NCI-H2227 (cell line): ENCODE data around the gene DCDC1.

Source experiments
- DNase-seq: peaks from one replicate; lab custom pipeline; 2025; ENCODE audit not compliant: unreplicated experiment; lab: John Stamatoyannopoulos, UW

Gene DCDC1, protein sequence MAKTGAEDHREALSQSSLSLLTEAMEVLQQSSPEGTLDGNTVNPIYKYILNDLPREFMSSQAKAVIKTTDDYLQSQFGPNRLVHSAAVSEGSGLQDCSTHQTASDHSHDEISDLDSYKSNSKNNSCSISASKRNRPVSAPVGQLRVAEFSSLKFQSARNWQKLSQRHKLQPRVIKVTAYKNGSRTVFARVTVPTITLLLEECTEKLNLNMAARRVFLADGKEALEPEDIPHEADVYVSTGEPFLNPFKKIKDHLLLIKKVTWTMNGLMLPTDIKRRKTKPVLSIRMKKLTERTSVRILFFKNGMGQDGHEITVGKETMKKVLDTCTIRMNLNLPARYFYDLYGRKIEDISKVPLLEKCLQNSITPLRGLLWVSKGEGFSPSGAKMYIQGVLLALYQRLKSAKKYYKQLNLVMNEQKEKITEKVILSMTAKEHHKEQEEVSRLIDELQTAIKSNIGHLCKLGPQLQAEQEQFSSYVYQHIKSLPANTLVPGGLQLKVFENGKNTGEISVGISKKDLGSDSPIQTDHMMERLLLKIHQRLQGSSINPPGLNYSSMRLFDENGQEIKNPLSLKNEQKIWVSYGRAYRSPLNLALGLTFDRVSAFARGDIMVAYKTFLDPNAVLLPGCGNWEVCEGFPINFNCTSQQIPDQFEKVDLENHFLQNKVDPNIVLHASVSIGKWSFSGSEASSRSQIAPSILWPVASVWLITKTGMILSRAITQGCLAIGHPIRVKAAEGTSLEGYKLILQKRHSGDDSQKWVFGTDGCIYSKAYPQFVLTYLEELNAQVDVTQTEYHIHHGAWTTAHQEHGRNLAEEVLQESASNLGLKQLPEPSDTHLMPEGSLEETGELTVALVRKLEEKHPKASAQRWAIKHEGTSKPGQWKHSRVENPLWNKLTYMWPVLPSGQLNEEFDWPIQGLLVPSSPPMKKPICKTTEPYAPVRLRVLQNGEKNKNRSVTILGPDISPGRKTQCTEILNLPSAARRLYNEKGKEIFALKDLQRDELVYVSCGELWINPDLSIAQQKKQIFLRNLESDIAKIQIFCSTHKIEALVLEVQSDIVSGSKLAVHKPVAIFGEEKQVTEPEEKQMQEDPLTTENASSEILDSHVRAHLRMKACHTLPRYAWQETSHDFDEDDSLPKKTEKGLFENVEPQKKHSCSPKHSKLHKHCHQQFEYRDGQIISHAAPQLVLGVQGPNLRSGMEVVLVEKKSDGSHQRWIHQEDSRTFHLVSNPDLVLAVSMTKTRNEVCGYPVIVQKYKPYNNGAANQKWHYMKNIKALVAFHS (N-terminal part only)

DNA sequence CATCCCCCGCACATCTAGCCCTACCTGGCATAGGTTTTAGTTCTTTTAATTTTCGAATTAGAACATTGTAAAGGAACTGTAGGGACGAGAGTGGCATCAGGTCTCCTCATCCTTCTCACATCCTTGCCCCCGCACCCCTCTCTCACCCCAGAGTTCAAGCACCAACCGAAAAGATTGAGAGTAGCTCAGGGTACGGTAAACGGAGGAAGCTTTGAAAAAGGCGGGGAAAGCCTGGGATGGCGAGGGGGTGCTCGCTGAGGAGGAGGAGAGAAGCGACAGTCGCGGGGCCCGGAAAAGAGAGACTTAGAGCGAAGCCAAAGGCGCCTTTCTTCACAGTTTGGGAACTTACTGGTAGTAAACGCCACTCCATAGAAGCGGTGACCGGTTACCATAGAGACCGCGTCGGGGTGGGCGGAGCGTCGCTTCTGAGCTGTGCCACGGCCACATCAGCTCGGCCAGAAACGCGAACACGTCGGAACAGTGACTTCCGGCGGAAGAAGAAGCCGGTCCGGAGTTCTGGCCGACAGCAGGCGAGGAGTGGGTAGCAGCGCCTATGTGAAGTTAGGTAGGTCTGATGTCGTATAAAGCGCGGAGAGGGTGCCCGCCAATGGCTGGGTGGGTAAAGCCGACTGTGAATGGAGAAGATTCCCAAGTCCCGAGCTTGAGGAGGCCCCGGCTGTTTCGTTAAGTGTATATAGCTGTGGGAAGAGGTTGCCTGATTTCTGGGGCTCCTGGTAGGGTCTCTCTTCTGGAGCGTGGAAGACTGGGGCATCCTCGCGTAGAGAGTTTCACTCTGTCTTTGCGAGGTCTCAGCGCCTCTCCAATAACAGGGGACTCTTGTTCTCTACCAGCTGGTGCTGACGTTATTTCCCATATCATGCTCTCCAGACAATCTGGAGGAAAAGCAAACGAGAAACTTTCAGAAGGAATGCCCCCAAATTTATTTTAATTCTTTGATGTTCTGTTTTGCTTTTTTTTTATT is at the start of gene DCDC1, which contains the start of gene DNAJC24:
Gene DCDC1 (minus strand): TSS at position 392 of the 982 bp plus-strand sequence. CDS start 41,459 bp downstream, outside the sequence.
Gene DNAJC24 (plus strand): TSS at position 513 of the 982 bp plus-strand sequence. CDS start 889 bp downstream, outside the sequence.
- peak; percentile 98 for DNase-seq

DNA sequence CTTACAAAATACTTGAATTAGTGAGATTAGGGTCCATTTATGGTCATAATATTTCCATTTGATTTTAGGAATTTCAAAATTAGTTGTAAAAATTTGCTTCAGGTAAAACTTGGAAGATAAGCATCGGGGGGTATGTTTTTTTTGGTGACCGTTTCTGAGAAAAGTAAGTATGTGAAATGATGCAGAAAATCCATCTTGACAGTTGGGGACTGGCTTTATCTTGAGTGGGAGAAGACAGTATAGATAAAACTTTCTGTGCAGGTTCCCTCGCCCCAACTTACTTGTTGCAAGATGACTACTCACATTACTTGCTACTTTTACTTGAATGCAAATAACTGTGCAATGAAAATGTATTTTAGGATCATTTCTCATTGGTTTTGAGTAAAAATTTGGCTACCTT is 49.6 kb upstream of the DCDC1 start:
- DNase-seq = no peak

DNA sequence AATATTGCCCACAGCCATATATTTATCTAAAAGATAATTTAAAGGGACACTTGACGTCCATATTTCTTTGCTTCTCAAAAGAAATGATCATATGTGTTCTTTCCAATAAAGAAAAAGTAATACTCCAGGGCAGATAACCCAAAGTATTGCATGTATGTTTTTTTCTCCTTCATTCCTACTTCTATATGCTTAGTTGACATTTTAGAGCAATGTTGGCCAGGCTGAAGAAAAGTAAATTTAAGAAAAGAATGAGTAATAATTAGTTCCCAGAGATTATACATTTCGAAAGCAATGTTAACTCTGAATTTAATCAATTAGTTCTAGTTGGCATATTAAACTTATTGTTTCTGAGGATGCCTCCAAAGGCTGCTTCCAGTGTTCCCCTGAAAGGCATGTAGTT is 48.3 kb upstream of the DCDC1 start:
- DNase-seq = no peak

DNA sequence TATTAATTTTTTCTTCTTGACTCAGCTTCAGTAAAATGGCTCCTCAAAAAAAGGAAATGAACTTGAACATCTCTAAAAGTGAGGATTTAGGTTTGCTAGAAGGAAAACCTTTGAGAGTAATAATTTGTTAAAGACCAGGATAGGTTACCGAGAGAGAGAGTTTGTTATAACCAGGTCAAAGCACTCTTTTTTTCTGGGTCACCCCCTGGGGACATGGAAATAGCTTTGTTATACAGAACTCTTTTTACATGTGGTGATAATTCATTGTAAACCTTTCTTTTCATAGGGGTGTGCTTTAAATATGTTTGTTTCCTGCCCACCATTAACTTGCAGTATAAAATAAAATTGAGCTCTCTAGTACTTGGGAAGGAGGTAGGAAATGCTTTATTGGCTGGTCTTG is 47.8 kb upstream of the DCDC1 start:
- peak; percentile 38 for DNase-seq

DNA sequence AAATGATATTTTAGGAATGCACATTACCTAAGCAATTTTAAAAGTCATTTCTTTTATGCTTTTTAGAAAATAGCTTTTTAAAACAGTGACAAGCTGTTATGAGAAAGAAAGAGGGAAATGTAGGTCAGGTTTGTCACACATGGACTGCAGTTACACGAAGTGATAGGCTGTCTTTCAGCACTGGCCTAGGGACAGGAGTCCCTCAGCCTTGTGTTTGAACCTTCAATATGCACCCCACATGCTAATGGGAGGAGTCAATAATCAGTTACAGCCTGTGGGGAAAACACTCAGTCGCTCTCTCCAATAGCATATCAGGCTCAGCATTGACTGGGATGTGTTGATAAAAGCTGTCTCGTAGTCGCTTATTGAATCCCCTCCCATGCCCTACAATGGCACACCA is 45.9 kb upstream of the DCDC1 start:
- no peak for DNase-seq

DNA sequence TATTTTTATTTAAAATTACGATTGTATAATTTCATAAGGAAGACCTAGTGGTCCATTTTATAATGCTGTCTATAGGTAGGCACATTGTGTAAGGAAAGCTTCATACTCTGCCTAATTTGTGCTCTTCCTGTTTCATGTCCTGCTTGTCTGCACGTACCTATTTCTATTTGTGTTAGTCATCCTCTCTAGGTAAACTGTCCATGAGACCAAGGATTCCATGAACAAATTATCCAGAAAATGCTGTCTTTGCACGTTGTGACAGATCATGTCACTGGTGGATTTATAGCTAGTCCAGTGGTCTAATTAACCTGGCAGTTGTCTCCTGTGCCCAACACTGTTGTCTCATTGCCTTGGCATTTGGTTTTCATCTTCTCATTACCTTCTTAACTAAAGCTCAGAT is 44.8 kb upstream of the DCDC1 start:
- DNase-seq = no peak

DNA sequence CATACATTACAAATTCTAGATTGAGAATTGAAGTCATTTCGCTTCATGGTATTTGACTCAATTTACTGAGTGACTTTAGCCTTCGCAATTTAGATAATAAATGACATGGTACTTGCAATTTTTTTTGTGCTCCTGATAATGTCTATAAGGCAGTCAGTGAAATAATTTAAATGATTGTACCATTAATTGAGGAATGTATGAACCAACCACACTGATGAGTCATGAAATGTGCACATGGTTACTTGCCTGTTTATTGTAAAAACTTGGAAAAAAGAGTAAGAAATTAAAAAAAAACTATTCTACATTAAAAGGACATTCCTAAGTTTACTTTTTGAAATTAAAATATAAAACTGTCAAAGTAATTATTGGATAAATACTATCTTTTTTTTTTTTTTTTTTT is 43.4 kb upstream of the DCDC1 start:
- no peak for DNase-seq

DNA sequence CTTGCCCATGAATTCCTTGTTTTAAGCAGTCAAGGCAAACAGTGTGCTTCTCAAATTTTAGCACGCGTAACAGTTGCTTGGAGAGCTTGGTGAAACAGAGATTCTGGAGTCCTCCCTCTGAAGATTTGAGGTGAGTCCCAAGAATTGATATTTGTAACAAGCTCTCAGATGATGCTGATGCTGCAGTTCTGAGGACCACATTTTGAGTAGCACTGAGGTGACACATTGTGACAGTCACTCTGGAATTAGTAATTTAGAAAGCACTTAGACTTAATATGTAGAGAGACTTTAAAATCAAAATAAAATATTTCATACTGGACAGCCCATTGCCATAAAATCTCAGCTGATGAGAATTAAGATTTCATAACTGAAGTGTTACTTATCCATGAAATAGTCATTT is 38.7 kb upstream of the DCDC1 start:
- DNase-seq = no peak

DNA sequence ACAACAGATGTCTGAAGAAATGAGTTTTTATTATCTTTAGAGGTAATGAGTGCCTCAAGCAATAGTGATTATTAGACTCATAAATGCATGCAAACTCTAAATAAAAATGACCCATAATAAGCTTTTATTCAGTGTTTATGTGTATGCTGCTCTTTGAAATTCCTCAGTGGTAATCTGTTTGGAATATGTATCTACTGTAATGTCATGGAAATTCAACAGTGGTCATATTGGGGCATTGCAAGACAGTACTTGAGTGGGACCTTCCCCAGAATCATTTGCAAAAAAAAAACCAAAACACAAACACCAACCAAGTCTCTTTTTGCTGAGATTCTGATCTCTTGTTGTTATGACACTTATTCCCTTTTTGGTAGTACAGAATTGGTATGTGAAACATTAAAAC is 35.1 kb upstream of the DCDC1 start:
- DNase-seq = no peak

DNA sequence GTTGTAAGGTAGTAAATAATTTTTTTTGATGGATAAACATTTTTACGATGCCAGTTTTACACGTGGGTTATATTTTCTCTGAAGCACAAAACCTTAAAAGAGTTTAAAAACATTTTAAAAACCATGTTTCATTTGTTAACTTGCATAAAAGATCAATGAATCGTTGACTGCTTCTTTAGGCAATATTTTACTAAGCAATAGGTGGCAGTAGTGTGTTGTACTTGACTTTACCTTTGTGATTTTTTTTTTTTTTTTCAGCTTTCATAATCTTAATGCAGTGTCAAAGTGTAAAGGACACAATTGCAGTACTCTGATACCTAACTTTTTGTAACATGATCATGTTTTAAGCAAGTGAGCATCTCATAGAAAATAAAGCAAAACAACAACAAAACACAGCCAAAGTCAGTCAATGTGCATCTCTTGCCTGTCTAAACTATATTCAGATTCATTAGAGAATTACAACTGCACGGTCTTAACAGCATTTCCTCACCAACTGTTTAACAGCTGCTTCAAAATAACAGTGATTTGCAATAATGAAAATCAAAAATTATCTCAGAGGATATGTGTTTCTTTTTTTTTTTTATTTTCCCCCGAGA is 27.8 kb upstream of the DCDC1 start:
- peak; percentile 41 for DNase-seq

DNA sequence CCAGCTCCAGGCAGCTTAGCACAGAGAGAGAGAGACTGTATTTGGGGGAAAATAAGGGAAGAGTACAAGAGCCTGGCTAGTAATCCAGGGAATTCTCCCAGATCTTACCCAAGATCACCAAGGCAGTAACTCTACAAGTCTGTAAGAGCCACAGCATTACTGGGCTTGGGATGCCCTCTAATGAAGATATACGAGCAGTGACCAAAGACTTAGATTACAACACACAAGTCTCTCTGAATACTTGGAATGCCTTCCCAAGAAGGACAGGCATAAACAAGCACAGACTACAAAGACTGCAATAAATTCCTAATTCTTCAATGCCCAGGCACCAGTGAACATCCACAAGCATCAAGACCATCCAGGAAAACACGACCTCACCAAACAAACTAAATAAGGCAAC is 17.8 kb upstream of the DCDC1 start:
- DNase-seq = no peak

DNA sequence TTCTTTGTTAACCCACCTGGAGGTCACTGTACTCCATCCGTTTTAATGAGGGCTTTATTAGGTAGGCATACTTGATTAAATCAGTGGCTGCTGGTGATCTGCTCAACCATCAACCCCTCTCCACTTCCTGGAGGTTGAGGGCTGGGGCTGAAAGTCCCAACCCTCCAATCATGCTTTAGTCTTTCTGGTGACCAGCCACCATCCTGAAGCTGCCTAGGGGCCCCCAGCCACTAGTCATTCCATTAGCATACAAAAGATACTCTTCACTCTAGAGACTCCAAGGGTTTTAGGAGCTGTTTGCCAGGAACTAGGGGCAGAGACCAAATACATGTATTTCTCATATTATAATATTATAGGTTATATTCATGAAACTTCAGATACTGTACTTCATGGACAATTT is 13.6 kb upstream of the DCDC1 start:
- no peak for DNase-seq

DNA sequence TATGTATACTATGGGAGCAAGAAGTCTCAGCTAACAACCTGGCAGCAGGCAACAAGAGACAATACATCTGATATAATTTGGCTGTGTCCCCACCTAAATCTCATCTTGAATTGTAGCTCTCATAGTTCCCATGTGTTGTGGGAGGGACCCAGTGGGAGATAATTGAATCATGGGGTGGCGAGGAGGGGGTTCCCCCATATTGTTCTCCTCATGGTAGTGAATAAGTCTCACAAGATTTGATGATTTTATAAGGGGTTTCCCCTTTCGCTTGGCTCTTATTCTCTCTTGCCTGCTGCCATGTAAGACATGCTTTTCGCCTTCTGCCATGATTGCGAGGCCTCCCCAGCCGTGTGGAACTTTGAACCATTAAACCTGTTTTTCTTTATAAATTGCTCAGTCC is 6.3 kb upstream of the DCDC1 start:
- peak; percentile 65 for DNase-seq

DNA sequence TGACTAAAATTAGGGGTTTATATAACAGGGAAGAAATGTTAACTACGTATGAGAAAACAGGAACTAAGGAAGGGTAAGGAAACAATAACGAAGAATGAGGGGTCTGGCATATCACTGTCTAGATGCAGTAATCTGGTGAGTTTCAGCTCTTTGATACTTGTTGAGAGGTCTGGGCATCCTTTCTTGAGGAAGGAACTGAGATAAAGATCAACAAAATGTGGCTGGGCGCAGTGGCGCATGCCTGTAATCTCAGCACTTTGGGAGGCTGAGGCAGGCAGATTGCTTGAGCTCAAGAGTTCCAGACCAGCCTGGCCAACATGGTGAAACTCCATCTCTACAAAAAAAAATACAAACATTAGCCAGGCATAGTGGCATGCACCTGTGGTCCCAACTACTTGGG is 2.7 kb downstream of the DCDC1 start:
- no peak for DNase-seq

DNA sequence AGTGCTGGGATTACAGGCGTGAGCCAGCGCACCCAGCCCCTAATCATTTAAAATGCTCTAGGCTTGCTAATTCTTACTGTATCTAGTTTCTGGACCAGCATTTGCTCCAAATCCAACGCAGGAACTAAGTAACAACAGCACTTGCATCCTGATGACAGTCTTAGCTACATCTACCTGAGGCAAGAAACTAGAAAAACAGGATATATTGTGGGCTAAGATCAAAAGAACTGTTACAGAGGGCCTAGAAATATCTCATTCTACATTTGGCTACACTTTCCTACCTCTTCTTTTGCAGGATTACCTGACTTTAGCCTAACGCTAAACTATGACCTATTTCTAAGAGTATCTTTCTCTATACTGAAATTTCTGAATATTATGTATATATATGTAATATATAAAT is 7.8 kb downstream of the DCDC1 start:
- no peak for DNase-seq

DNA sequence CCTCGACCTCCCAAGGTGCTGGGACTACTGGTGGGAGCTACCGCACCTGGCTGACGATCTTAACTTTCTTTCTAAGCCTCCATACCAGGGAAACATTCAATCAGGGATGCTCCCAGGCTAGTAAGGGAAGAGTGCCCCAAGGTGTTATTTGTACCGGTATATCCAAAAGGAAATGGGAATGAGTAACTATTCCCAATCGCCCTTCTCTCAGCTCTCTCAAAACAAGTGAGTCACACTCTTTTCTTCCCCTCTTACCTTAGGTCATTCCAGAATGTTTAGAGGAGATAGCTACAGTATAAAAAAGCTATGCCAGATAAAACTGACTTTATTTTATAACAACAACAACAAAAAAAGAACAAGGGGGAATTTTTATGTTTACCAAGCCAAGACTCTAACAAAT is 13.7 kb downstream of the DCDC1 start:
- DNase-seq = no peak

DNA sequence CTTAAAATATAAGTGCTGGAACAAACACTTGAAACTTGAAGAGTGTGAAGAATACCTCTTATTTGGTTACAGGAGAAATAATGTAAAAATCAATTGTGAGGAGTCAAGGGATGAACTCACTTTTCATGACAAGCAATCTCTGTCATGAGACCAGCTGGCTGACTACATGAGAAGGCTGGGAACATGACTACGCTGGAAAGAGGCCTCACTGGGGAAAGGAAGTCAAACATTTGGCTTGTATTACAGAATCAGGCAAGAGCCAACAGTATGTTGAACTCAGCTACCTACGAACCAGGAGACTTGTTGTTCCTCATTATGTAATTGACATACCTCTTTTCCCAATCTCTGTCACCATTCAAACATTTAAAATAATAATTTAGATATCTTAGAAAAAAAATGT is 14.4 kb downstream of the DCDC1 start:
- peak; percentile 17 for DNase-seq

DNA sequence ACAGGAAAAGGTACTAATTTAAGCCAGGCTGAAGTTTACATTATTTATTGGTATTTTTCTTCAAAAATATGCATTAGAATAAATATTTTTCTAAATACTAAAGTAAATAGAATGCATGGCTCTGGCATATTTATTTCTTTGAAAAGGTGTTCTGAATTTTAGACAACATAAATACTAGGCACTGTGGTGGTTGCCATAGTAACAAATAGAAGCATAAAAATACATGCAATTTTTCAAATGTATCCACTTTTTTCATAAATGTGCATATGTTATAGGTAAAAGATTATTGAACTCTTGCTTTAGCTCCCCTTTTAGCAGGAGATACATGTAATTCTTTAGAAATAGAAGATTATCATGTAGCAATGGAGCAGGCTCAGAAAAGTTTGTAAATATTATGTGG is 18.4 kb downstream of the DCDC1 start:
- DNase-seq = no peak

DNA sequence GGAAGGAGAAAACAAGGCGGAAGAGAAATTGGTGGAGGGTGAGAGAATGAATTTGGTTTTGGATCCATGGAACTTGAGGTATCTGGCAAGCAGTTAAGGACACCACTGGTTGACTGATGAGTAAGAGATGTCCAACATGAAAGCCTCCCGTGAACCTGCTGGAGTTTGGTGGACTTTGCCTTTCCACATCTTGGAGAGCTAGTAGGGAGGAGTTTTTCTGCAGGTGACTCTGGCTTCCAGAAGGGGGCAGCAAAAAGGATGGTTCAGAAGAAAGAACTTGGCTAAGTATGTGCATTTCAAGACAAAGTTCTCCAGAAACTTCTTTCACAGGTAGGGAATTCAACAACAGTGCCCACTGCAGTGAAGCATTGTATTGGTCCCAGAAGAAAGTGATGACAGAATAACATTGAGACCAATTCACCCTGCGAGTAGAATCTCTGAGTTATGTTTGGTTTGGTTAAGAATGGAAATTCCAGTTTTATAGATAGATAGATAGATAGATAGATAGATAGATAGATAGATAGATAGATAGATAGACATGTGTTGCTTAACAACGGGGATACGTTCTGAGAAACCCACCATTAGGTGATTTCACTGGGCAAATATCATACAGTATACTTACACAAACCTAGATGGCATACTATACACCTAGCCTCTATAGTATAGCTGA is 28.5 kb downstream of the DCDC1 start:
- no peak for DNase-seq
